Measurements from ENCODE around the gene ADAMTS16. TPM values are rescaled to one million over a fixed set of nuclear protein-coding genes. Genes with fewer than 3 reads are reported as not detected.

The ADAMTS16 gene
- total and polyA plus RNA-seq, 2 experiments from 2014 or later = 2.8 to 15.4 TPM

DNA sequence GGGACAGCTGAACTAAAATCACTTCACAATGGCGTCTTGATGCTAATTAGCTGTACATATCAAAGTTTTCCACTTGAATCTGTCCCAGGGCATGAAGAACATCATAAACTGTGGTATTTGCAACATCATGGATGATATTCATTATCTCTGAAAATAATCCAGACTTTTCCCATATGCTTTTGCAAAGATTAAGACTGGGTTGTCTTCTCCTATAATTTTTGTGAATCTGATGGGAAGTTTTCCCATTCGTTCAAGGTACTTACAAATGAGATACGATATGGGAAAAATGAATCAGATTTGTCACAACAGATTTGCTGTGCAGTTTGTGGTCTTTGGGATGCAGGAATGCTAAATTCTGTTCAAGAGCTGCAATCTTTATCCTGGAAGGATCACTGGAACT, 17.4 kb upstream of the ADAMTS16 start:
- H2AFZ ChIP-seq = no peak overlapping the region; the same call in 1 of the 2 replicates
- no peak for DNase-seq (ENCODE audit: low spot score)
- H4K20me1 ChIP-seq (replicated peaks; ENCODE audit: insufficient read depth) = no peaks in the 10 kb centered on the region
- no peak overlapping the region for H3K4me3 Mint-ChIP-seq
- no peak for ATAC-seq
- peaks cover 7% of the 10 kb centered on the region; the same call in 1 of the 3 replicates for H3K9me3 Mint-ChIP-seq
- no peaks in the 10 kb centered on the region for H3K36me3 ChIP-seq (ENCODE audit: insufficient read depth)
- no peaks in the 10 kb centered on the region for H3K27me3 ChIP-seq (ENCODE audit: insufficient read depth)
- H3K9me2 ChIP-seq (ENCODE audit: insufficient read depth) = peaks cover 5% of the 10 kb centered on the region; the same call in 1 of the 2 replicates
- no peak overlapping the region for H3K27ac ChIP-seq (ENCODE audit: low read depth)
- no peak overlapping the region for H3K4me3 ChIP-seq
- no peaks in the 10 kb centered on the region for H3K36me3 Mint-ChIP-seq (ENCODE audit: low read depth)
- H3K27ac Mint-ChIP-seq = no peak overlapping the region
- peaks cover 2% of the 10 kb centered on the region for H3K27me3 Mint-ChIP-seq (ENCODE audit: insufficient read depth, low read depth, poor library complexity)
- no peaks in the 10 kb centered on the region for H3K4me1 Mint-ChIP-seq
- H3F3A ChIP-seq (replicated peaks; ENCODE audit: low read depth) = no peaks in the 10 kb centered on the region
- H3K4me2 ChIP-seq = no peak overlapping the region
- TF ChIP-seq EZH2phosphoT487 (IDR thresholded peaks at IDR 0.05; ENCODE audit: unreplicated experiment) (no peak), JUNB (IDR thresholded peaks at IDR 0.05; ENCODE audit: unreplicated experiment) (no peak), NANOG (IDR thresholded peaks at IDR 0.05; ENCODE audit: borderline replicate concordance) (no peak), CREB1 (CRISPR knock-in tag; IDR thresholded peaks at IDR 0.05; ENCODE audit: low read depth) (no peak), ZNF331 (CRISPR knock-in tag; IDR thresholded peaks at IDR 0.05; ENCODE audit: low read depth) (no peak), POLR2AphosphoS5 (IDR thresholded peaks at IDR 0.05; ENCODE audit: low read depth) (no peak), ZNF114 (CRISPR knock-in tag; IDR thresholded peaks at IDR 0.05) (no peak), STAT1 (IDR thresholded peaks at IDR 0.05; ENCODE audit: unreplicated experiment) (no peak)
- TF ChIP-seq, protein P1, sequence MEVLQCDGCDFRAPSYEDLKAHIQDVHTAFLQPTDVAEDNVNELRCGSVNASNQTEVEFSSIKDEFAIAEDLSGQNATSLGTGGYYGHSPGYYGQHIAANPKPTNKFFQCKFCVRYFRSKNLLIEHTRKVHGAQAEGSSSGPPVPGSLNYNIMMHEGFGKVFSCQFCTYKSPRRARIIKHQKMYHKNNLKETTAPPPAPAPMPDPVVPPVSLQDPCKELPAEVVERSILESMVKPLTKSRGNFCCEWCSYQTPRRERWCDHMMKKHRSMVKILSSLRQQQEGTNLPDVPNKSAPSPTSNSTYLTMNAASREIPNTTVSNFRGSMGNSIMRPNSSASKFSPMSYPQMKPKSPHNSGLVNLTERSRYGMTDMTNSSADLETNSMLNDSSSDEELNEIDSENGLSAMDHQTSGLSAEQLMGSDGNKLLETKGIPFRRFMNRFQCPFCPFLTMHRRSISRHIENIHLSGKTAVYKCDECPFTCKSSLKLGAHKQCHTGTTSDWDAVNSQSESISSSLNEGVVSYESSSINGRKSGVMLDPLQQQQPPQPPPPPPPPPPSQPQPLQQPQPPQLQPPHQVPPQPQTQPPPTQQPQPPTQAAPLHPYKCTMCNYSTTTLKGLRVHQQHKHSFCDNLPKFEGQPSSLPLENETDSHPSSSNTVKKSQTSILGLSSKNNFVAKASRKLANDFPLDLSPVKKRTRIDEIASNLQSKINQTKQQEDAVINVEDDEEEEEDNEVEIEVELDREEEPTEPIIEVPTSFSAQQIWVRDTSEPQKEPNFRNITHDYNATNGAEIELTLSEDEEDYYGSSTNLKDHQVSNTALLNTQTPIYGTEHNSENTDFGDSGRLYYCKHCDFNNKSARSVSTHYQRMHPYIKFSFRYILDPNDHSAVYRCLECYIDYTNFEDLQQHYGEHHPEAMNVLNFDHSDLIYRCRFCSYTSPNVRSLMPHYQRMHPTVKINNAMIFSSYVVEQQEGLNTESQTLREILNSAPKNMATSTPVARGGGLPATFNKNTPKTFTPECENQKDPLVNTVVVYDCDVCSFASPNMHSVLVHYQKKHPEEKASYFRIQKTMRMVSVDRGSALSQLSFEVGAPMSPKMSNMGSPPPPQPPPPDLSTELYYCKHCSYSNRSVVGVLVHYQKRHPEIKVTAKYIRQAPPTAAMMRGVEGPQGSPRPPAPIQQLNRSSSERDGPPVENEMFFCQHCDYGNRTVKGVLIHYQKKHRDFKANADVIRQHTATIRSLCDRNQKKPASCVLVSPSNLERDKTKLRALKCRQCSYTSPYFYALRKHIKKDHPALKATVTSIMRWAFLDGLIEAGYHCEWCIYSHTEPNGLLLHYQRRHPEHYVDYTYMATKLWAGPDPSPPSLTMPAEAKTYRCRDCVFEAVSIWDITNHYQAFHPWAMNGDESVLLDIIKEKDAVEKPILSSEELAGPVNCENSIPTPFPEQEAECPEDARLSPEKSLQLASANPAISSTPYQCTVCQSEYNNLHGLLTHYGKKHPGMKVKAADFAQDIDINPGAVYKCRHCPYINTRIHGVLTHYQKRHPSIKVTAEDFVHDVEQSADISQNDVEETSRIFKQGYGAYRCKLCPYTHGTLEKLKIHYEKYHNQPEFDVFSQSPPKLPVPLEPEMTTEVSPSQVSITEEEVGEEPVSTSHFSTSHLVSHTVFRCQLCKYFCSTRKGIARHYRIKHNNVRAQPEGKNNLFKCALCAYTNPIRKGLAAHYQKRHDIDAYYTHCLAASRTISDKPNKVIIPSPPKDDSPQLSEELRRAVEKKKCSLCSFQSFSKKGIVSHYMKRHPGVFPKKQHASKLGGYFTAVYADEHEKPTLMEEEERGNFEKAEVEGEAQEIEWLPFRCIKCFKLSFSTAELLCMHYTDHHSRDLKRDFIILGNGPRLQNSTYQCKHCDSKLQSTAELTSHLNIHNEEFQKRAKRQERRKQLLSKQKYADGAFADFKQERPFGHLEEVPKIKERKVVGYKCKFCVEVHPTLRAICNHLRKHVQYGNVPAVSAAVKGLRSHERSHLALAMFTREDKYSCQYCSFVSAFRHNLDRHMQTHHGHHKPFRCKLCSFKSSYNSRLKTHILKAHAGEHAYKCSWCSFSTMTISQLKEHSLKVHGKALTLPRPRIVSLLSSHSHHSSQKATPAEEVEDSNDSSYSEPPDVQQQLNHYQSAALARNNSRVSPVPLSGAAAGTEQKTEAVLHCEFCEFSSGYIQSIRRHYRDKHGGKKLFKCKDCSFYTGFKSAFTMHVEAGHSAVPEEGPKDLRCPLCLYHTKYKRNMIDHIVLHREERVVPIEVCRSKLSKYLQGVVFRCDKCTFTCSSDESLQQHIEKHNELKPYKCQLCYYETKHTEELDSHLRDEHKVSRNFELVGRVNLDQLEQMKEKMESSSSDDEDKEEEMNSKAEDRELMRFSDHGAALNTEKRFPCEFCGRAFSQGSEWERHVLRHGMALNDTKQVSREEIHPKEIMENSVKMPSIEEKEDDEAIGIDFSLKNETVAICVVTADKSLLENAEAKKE (CRISPR knock-in tag; IDR thresholded peaks at IDR 0.05) = no peak
- TF ChIP-seq, protein P2, sequence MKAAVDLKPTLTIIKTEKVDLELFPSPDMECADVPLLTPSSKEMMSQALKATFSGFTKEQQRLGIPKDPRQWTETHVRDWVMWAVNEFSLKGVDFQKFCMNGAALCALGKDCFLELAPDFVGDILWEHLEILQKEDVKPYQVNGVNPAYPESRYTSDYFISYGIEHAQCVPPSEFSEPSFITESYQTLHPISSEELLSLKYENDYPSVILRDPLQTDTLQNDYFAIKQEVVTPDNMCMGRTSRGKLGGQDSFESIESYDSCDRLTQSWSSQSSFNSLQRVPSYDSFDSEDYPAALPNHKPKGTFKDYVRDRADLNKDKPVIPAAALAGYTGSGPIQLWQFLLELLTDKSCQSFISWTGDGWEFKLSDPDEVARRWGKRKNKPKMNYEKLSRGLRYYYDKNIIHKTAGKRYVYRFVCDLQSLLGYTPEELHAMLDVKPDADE (IDR thresholded peaks at IDR 0.05) = no peak
- TF ChIP-seq, protein P3, sequence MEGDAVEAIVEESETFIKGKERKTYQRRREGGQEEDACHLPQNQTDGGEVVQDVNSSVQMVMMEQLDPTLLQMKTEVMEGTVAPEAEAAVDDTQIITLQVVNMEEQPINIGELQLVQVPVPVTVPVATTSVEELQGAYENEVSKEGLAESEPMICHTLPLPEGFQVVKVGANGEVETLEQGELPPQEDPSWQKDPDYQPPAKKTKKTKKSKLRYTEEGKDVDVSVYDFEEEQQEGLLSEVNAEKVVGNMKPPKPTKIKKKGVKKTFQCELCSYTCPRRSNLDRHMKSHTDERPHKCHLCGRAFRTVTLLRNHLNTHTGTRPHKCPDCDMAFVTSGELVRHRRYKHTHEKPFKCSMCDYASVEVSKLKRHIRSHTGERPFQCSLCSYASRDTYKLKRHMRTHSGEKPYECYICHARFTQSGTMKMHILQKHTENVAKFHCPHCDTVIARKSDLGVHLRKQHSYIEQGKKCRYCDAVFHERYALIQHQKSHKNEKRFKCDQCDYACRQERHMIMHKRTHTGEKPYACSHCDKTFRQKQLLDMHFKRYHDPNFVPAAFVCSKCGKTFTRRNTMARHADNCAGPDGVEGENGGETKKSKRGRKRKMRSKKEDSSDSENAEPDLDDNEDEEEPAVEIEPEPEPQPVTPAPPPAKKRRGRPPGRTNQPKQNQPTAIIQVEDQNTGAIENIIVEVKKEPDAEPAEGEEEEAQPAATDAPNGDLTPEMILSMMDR (conservative IDR thresholded peaks at IDR 0.05; ENCODE audit: low read depth in 2 of 2) = no peak
- no peaks in the 10 kb centered on the region for H3K79me2 ChIP-seq (replicated peaks; ENCODE audit: insufficient read depth)
- H3K4me1 ChIP-seq (ENCODE audit: insufficient read depth) = 0 out of 2 replicates have a peak, but pooled peaks cover under 1% of the 10 kb centered on the region
